HG03060 (cell line): ENCODE data around the gene MYH6.
"Not testable (repeated sequence)": the region's sequence is repeated elsewhere in the genome, so short reads cannot be mapped to it uniquely, and the experiment has no call there.

Experiments
- ATAC-seq: cut with Tn5 transposase; IDR thresholded peaks from one replicate; pipeline ENCODE4 v1.9.1; 2021; ENCODE audit warnings: low read depth, moderate number of reproducible peaks; ENCODE audit not compliant: unreplicated experiment

MYH6 gene

GRCh38 chr14:23436327-23437132 lies 28.5 kb upstream of the MYH6 start:
- no peak for ATAC-seq

- ATAC-seq = no peak
Measured at GRCh38 chr14:23435543-23436326, 27.7 kb upstream of the MYH6 start, which contains the start of gene MYH7. TSS of gene MYH7 (minus strand) at chr14:23435660. CDS start at chr14:23433732, 1,928 bp downstream.

GRCh38 chr14:23434488-23435222 lies 26.6 kb upstream of the MYH6 start:
- no peak for ATAC-seq

GRCh38 chr14:23433457-23433856 lies 25.4 kb upstream of the MYH6 start:
- ATAC-seq = no peak

GRCh38 chr14:23432946-23433345 lies 24.9 kb upstream of the MYH6 start:
- no peak for ATAC-seq

GRCh38 chr14:23432102-23432925 lies 24.2 kb upstream of the MYH6 start:
- no peak for ATAC-seq

- no peak for ATAC-seq
Measured at GRCh38 chr14:23431486-23431885, 23.4 kb upstream of the MYH6 start.

- no peak for ATAC-seq
Measured at GRCh38 chr14:23430723-23431085, 22.6 kb upstream of the MYH6 start.

- no peak for ATAC-seq
Measured at GRCh38 chr14:23430016-23430722, 22.1 kb upstream of the MYH6 start.

- ATAC-seq = no peak
Measured at GRCh38 chr14:23428686-23429495, 20.8 kb upstream of the MYH6 start.

GRCh38 chr14:23425798-23426197 lies 17.7 kb upstream of the MYH6 start:
- not testable (repeated sequence) for ATAC-seq

- ATAC-seq = no peak
Measured at GRCh38 chr14:23425169-23425568, 17.1 kb upstream of the MYH6 start.

GRCh38 chr14:23423657-23424056 lies 15.6 kb upstream of the MYH6 start:
- ATAC-seq = no peak

GRCh38 chr14:23421594-23421993 lies 13.5 kb upstream of the MYH6 start:
- ATAC-seq = no peak

- not testable (repeated sequence) for ATAC-seq
Measured at GRCh38 chr14:23419646-23420045, 11.6 kb upstream of the MYH6 start.

GRCh38 chr14:23418021-23418420 lies 9.9 kb upstream of the MYH6 start:
- ATAC-seq = no peak

GRCh38 chr14:23417269-23417668 lies 9.2 kb upstream of the MYH6 start:
- not testable (repeated sequence) for ATAC-seq

- ATAC-seq = no peak
Measured at GRCh38 chr14:23416801-23417200, 8.7 kb upstream of the MYH6 start.
